Endothelial cell of umbilical vein (primary cell): ENCODE measurements around the gene MAD2L2. TPM values are rescaled to one million over a fixed set of nuclear protein-coding genes. Genes with fewer than 3 reads are reported as not detected.
A peak's percentile ranks its signal among the peaks of the same experiment; 100 is the strongest.

Experiments used
- BruUV-seq: library from RNA; stranded (reverse); fragments of 400-500 nt; replicated peaks from 2 replicates; lab custom pipeline; 2021; lab: Mats Ljungman, UMichigan
- CTCF ChIA-PET: fragments of 300-600, 350-600 bp; sonication (Branson Sonifier 250); formaldehyde crosslinking; loops from one replicate; lab custom pipeline; 2021; ENCODE audit warnings: antibody characterized with exemption, inconsistent platforms; lab: Charles Lee
- POLR2A ChIA-PET: fragments of 300-600, 350-600 bp; sonication (Branson Sonifier 250); formaldehyde crosslinking; loops from one replicate; lab custom pipeline; 2021; ENCODE audit warnings: antibody characterized with exemption, inconsistent platforms; lab: Charles Lee
- DNase-seq: peaks from one replicate; pipeline ENCODE4 v3.0.0-alpha.2; 2011; ENCODE audit warnings: low read depth, low spot score
- FAIRE-seq: peaks from 2 replicates; lab custom pipeline; 2011; peaks lifted over from hg19 to GRCh38; lab: Jason Lieb, UNC
- H2AFZ ChIP-seq: 2 replicates; pipeline ENCODE4 v1.6.0; 2012; ENCODE audit warnings: low read depth, low read length, control low read depth, inconsistent platforms
- H3K27ac ChIP-seq: 2 replicates; pipeline ENCODE4 v1.5.1; 2011; ENCODE audit warnings: low read depth, mild to moderate bottlenecking, control low read depth, low read length, moderate library complexity; ENCODE audit not compliant: insufficient read depth
- H3K27me3 ChIP-seq, 2 experiments: 2 replicates each; pipeline versions ENCODE4 v1.6.0 to v1.6.1; 2011; ENCODE audit warnings: low read length in 2 of 2, mixed read lengths in 1 of 2; ENCODE audit not compliant: control insufficient read depth in 2 of 2, insufficient read depth in 2 of 2
- H3K36me3 ChIP-seq, 2 experiments: 2 replicates in 1 of 2; 3 replicates in 1 of 2; pipeline ENCODE4 v1.5.1; 2011; ENCODE audit warnings: low read length in 2 of 2, mild to moderate bottlenecking in 1 of 2, moderate library complexity in 1 of 2; ENCODE audit not compliant: control insufficient read depth in 2 of 2, insufficient read depth in 2 of 2; ENCODE audit errors: extremely low read depth in 1 of 2
- H3K4me1 ChIP-seq: 3 replicates; pipeline ENCODE4 v1.5.1; 2011; ENCODE audit warnings: mild to moderate bottlenecking, low read length; ENCODE audit not compliant: control insufficient read depth, insufficient read depth; ENCODE audit errors: extremely low read depth
- H3K4me2 ChIP-seq: 2 replicates; pipeline ENCODE4 v1.6.1; 2011; ENCODE audit warnings: low read length, control low read depth, mixed read lengths; ENCODE audit not compliant: insufficient read depth
- H3K4me3 ChIP-seq, 3 experiments: fragments of 200-600 bp in 1 of 3; sonication (generic), shearing (Covaris generic) in 1 of 3; replicated peaks in 1 of 3; 2 replicates each; pipeline ENCODE4 v1.5.1; 2011 to 2016; ENCODE audit warnings: control low read depth in 3 of 3, low read length in 3 of 3, mild to moderate bottlenecking in 2 of 3, inconsistent platforms in 1 of 3, low read depth in 1 of 3, moderate library complexity in 1 of 3; ENCODE audit not compliant: insufficient read depth in 1 of 3
- H3K79me2 ChIP-seq: 2 replicates; pipeline ENCODE4 v1.6.0; 2012; ENCODE audit warnings: low read length, inconsistent platforms; ENCODE audit not compliant: control insufficient read depth, insufficient read depth
- H3K9ac ChIP-seq: replicated peaks from 2 replicates; pipeline ENCODE3; 2011; ENCODE audit warnings: low read length, control low read depth; ENCODE audit not compliant: insufficient read depth; ENCODE audit errors: extremely low read depth
- H3K9me1 ChIP-seq: replicated peaks from 3 replicates; pipeline ENCODE4 v1.6.0; 2011; ENCODE audit warnings: mild to moderate bottlenecking, low read length; ENCODE audit not compliant: control insufficient read depth, insufficient read depth; ENCODE audit errors: extremely low read depth
- H3K9me3 ChIP-seq: replicated peaks from 2 replicates; pipeline ENCODE4 v1.5.1; 2012; ENCODE audit warnings: low read length, inconsistent platforms; ENCODE audit not compliant: control insufficient read depth, insufficient read depth
- H4K20me1 ChIP-seq: replicated peaks from 2 replicates; pipeline ENCODE3; 2011; ENCODE audit warnings: mild to moderate bottlenecking, low read length; ENCODE audit not compliant: control insufficient read depth, insufficient read depth; ENCODE audit errors: extremely low read depth
- CTCF ChIP-seq, 2 donors: IDR thresholded peaks; 1 replicate in 1 of 2; 2 replicates in 1 of 2; pipeline ENCODE4 v1.5.1; 2011; ENCODE audit warnings: low read length in 2 of 2, mild to moderate bottlenecking in 2 of 2, moderate library complexity in 2 of 2, control low read depth in 1 of 2, inconsistent platforms in 1 of 2, low read depth in 1 of 2; ENCODE audit not compliant: insufficient read depth in 1 of 2; ENCODE audit errors: extremely low read depth in 1 of 2
- EZH2 ChIP-seq: IDR thresholded peaks from 2 replicates; pipeline ENCODE4 v1.6.1; 2012; ENCODE audit warnings: borderline replicate concordance, low read depth, mild to moderate bottlenecking, moderate library complexity, low read length, inconsistent platforms; ENCODE audit not compliant: severe bottlenecking
- GATA2 ChIP-seq: IDR thresholded peaks from 2 replicates; pipeline ENCODE4 v1.7.0; 2011; ENCODE audit warnings: low read depth, mild to moderate bottlenecking, moderate library complexity, mixed read lengths, low read length; ENCODE audit not compliant: insufficient read length, insufficient read depth
- JUN ChIP-seq: IDR thresholded peaks from 2 replicates; pipeline ENCODE4 v1.6.1; 2011; ENCODE audit warnings: borderline replicate concordance, low read depth; ENCODE audit not compliant: insufficient read length, insufficient read depth
- MAX ChIP-seq: IDR thresholded peaks from 2 replicates; pipeline ENCODE4 v1.6.1; 2011; ENCODE audit not compliant: insufficient read depth, insufficient read length
- MYC ChIP-seq: IDR thresholded peaks from one replicate; pipeline ENCODE4 v1.6.1; 2011; ENCODE audit warnings: mild to moderate bottlenecking, low read depth, low read length
- POLR2A ChIP-seq: IDR thresholded peaks from 2 replicates; pipeline ENCODE4 v1.6.1; 2012; ENCODE audit warnings: low read depth, mild to moderate bottlenecking, control low read depth, low read length
- POLR2AphosphoS5 ChIP-seq: IDR thresholded peaks from 2 replicates; pipeline ENCODE4 v1.6.1; 2012; ENCODE audit warnings: low read depth, mild to moderate bottlenecking, control low read depth, low read length, moderate library complexity; ENCODE audit not compliant: insufficient read depth
- dilution Hi-C: fragments of 300-500 bp; cut with MboI; formaldehyde crosslinking; loops from one replicate; pipeline ENCODE4 v1.15.0; 2019; ENCODE audit warnings: low sequenced_read_pairs; ENCODE audit not compliant: extremely low pct_ligation_motif_present
- intact Hi-C: fragments of 100-400 bp; cut with micrococcal nuclease; formaldehyde crosslinking; loops from one replicate; pipeline ENCODE4 v1.10.0; 2022
- polyA plus RNA-seq, 4 experiments: library from polyadenylated mRNA; depleted of rRNA in 3 of 4; stranded (reverse) in 3 of 4; unstranded in 1 of 4; fragments of >200 nt; gene quantifications; 2 replicates each; pipeline versions ENCODE4 v1.2.1 to v1.2.3, GENCODE V29; 2011 to 2012; ENCODE audit warnings: missing spikeins in 1 of 4
- total RNA-seq: library from RNA; stranded (reverse); gene quantifications from 2 replicates; pipeline ENCODE4 v1.2.3, GENCODE V29; 2021

Gene MAD2L2
- total and polyA plus RNA-seq, 2 donors (not counting 3 experiments of a cell fraction or from before 2014, with no cell fraction given), result 35.9 to 74.2 TPM

GRCh38 chr1:11697188-11697892 is 16.4 kb upstream of the MAD2L2 start:
- H3K4me3 ChIP-seq, result no peak overlapping the region
- H3K9ac ChIP-seq, result no peak overlapping the region
- H3K9me3 ChIP-seq, result no peaks in the 10 kb centered on the region
- no peaks in the 10 kb centered on the region for H3K79me2 ChIP-seq
- no peak for FAIRE-seq
- H2AFZ ChIP-seq, result no peak overlapping the region
- intact Hi-C loops, result no loop called here
- dilution Hi-C loops, result no loop called here
- H4K20me1 ChIP-seq, result no peaks in the 10 kb centered on the region
- no peak overlapping the region for H3K27ac ChIP-seq
- peaks cover 16% of the 10 kb centered on the region for H3K4me1 ChIP-seq
- TF ChIP-seq CTCF (IDR thresholded peaks at IDR 0.05; ENCODE audit: extremely low read depth in 1 of 2, insufficient read depth in 1 of 2, low read depth in 1 of 2, low read length in 2 of 2) (no peak), POLR2A (no peak), JUN (no peak), MAX (no peak), GATA2 (no peak), MYC (no peak), EZH2 (peak; percentile 9), POLR2AphosphoS5 (no peak)
- no peak overlapping the region for H3K4me2 ChIP-seq
- H3K36me3 ChIP-seq, result no peaks in the 10 kb centered on the region
- no peak for DNase-seq
- CTCF ChIA-PET, result interaction anchor here (1.6 to 1.8 kb wide), 2 partner anchors 14 to 33 kb away, joined by 5 to 6 read pairs; partner anchors contain the start of gene FBXO6
- no peaks in the 10 kb centered on the region for H3K9me1 ChIP-seq
- H3K27me3 ChIP-seq, result peaks cover 12 to 16% of the 10 kb centered on the region in 2 experiments
- POLR2A ChIA-PET, result no interaction called here
- no TSS peak for BruUV-seq
